Keratinocyte (primary cell): ENCODE results near the gene SRGAP3. TPM values are rescaled to one million over a fixed set of nuclear protein-coding genes. Genes with fewer than 3 reads are reported as not detected.

Experiments
- DNase-seq: peaks from one replicate; pipeline ENCODE4 v3.0.0-alpha.2; 2011; ENCODE audit warnings: low read depth, missing footprints, low spot score
- FAIRE-seq: peaks from 2 replicates; lab custom pipeline; 2011; peaks lifted over from hg19 to GRCh38; lab: Jason Lieb, UNC
- H2AFZ ChIP-seq: 2 replicates; pipeline ENCODE4 v1.6.0; 2012; ENCODE audit warnings: low read length, control low read depth, inconsistent platforms; ENCODE audit not compliant: control insufficient read depth
- H3K27ac ChIP-seq: 2 replicates; pipeline ENCODE4 v1.5.1; 2011; ENCODE audit warnings: low read length; ENCODE audit not compliant: control insufficient read depth, insufficient read depth
- H3K27me3 ChIP-seq: 3 replicates; pipeline ENCODE4 v1.6.0; 2011; ENCODE audit warnings: low read length; ENCODE audit not compliant: control insufficient read depth, insufficient read depth; ENCODE audit errors: extremely low read depth
- H3K36me3 ChIP-seq, 2 experiments: 2 replicates in 1 of 2; 3 replicates in 1 of 2; pipeline ENCODE4 v1.5.1; 2011; ENCODE audit warnings: low read length in 2 of 2, mild to moderate bottlenecking in 1 of 2; ENCODE audit not compliant: control insufficient read depth in 2 of 2, insufficient read depth in 2 of 2; ENCODE audit errors: extremely low read depth in 1 of 2
- H3K4me1 ChIP-seq: 3 replicates; pipeline ENCODE4 v1.5.1; 2011; ENCODE audit warnings: low read length; ENCODE audit not compliant: control insufficient read depth, insufficient read depth; ENCODE audit errors: extremely low read depth
- H3K4me2 ChIP-seq: 3 replicates; pipeline ENCODE4 v1.6.0; 2011; ENCODE audit warnings: low read depth, low read length; ENCODE audit not compliant: control insufficient read depth, insufficient read depth; ENCODE audit errors: extremely low read depth
- H3K4me3 ChIP-seq, 3 experiments: fragments of 200-600 bp in 1 of 3; sonication (generic) in 1 of 3; 2 replicates in 2 of 3; 3 replicates in 1 of 3; pipeline ENCODE4 v1.5.1; 2011 to 2016; ENCODE audit warnings: low read length in 3 of 3, mild to moderate bottlenecking in 3 of 3, control low read depth in 2 of 3, inconsistent platforms in 1 of 3, low read depth in 1 of 3, mixed read lengths in 1 of 3, mixed run types in 1 of 3, moderate library complexity in 1 of 3; ENCODE audit not compliant: control insufficient read depth in 2 of 3, insufficient read depth in 2 of 3; ENCODE audit errors: extremely low read depth in 1 of 3
- H3K79me2 ChIP-seq: 2 replicates; pipeline ENCODE4 v1.6.0; 2012; ENCODE audit warnings: low read length; ENCODE audit not compliant: control insufficient read depth, insufficient read depth
- H3K9ac ChIP-seq: 3 replicates; pipeline ENCODE4 v1.6.0; 2011; ENCODE audit warnings: low read length; ENCODE audit not compliant: control insufficient read depth, insufficient read depth; ENCODE audit errors: extremely low read depth
- H3K9me1 ChIP-seq: 3 replicates; pipeline ENCODE4 v1.6.0; 2011; ENCODE audit warnings: low read length; ENCODE audit not compliant: control insufficient read depth, insufficient read depth; ENCODE audit errors: extremely low read depth
- H3K9me3 ChIP-seq: 2 replicates; pipeline ENCODE4 v1.5.1; 2012; ENCODE audit warnings: low read depth, low read length; ENCODE audit not compliant: control insufficient read depth
- H4K20me1 ChIP-seq: 3 replicates; pipeline ENCODE4 v1.6.0; 2011; ENCODE audit warnings: low read length; ENCODE audit not compliant: control insufficient read depth, insufficient read depth; ENCODE audit errors: extremely low read depth
- EZH2 ChIP-seq: IDR thresholded peaks from one replicate; pipeline ENCODE4 v1.6.1; 2012; ENCODE audit warnings: inconsistent platforms, mild to moderate bottlenecking, low read length, moderate library complexity
- dilution Hi-C: fragments of 300-500 bp; cut with MboI; formaldehyde crosslinking; loops from one replicate; pipeline ENCODE4 v1.7.0; 2020; ENCODE audit warnings: low sequenced_read_pairs; ENCODE audit not compliant: extremely low pct_ligation_motif_present
- polyA plus RNA-seq, 5 experiments: library from polyadenylated mRNA; depleted of rRNA in 3 of 5; stranded (reverse) in 3 of 5; stranded (forward) in 1 of 5; unstranded in 1 of 5; fragments of >200 nt; gene quantifications; 1 replicate in 1 of 5; 2 replicates in 3 of 5; 3 replicates in 1 of 5; pipeline versions ENCODE4 v1.2.1 to v1.2.3, GENCODE V29; 2011 to 2012; ENCODE audit warnings: missing spikeins in 2 of 5, low read depth in 1 of 5, low replicate concordance in 1 of 5
- TF ChIP-seq, protein P1 (sequence below), 3 experiments: IDR thresholded peaks in 1 of 3; conservative IDR thresholded peaks in 1 of 3; optimal IDR thresholded peaks in 1 of 3; 2 replicates in 2 of 3; 3 replicates in 1 of 3; pipeline versions ENCODE3 to v1.5.1; 2011; ENCODE audit warnings: low read length in 3 of 3, mild to moderate bottlenecking in 3 of 3, moderate library complexity in 2 of 3, control low read depth in 1 of 3, inconsistent platforms in 1 of 3; ENCODE audit not compliant: insufficient read depth in 2 of 3; ENCODE audit errors: extremely low read depth in 1 of 3

Gene SRGAP3
- polyA plus RNA-seq, 1 donor (not counting 4 experiments of a cell fraction or from before 2014, with no cell fraction given), result 7.2 TPM

GRCh38 chr3:9023226-9023590 lies 226.2 kb downstream of the SRGAP3 start:
- Histone ChIP-seq H3K9me3 (no peaks in the 10 kb centered on the region), H3K27ac (no peak overlapping the region), H2AFZ (no peak overlapping the region), H3K27me3 (no peaks in the 10 kb centered on the region), H4K20me1 (no peaks in the 10 kb centered on the region), H3K4me3 (no peak overlapping the region), H3K9ac (no peak overlapping the region), H3K36me3 (peaks cover 7 to 12% of the 10 kb centered on the region in 2 experiments), H3K79me2 (no peaks in the 10 kb centered on the region), H3K9me1 (no peaks in the 10 kb centered on the region), H3K4me1 (no peaks in the 10 kb centered on the region), H3K4me2 (no peak overlapping the region)
- FAIRE-seq (no peak), DNase-seq (no peak)
- TF ChIP-seq, protein P1, sequence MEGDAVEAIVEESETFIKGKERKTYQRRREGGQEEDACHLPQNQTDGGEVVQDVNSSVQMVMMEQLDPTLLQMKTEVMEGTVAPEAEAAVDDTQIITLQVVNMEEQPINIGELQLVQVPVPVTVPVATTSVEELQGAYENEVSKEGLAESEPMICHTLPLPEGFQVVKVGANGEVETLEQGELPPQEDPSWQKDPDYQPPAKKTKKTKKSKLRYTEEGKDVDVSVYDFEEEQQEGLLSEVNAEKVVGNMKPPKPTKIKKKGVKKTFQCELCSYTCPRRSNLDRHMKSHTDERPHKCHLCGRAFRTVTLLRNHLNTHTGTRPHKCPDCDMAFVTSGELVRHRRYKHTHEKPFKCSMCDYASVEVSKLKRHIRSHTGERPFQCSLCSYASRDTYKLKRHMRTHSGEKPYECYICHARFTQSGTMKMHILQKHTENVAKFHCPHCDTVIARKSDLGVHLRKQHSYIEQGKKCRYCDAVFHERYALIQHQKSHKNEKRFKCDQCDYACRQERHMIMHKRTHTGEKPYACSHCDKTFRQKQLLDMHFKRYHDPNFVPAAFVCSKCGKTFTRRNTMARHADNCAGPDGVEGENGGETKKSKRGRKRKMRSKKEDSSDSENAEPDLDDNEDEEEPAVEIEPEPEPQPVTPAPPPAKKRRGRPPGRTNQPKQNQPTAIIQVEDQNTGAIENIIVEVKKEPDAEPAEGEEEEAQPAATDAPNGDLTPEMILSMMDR (optimal IDR thresholded peaks at IDR 0.05 in 1 of 3, IDR thresholded peaks at IDR 0.05 in 1 of 3, conservative IDR thresholded peaks at IDR 0.05 in 1 of 3; ENCODE audit: extremely low read depth in 1 of 3, insufficient read depth in 2 of 3, low read length in 3 of 3), result no peak
- no peak for TF ChIP-seq EZH2
- dilution Hi-C loops, result no loop called here

DNA sequence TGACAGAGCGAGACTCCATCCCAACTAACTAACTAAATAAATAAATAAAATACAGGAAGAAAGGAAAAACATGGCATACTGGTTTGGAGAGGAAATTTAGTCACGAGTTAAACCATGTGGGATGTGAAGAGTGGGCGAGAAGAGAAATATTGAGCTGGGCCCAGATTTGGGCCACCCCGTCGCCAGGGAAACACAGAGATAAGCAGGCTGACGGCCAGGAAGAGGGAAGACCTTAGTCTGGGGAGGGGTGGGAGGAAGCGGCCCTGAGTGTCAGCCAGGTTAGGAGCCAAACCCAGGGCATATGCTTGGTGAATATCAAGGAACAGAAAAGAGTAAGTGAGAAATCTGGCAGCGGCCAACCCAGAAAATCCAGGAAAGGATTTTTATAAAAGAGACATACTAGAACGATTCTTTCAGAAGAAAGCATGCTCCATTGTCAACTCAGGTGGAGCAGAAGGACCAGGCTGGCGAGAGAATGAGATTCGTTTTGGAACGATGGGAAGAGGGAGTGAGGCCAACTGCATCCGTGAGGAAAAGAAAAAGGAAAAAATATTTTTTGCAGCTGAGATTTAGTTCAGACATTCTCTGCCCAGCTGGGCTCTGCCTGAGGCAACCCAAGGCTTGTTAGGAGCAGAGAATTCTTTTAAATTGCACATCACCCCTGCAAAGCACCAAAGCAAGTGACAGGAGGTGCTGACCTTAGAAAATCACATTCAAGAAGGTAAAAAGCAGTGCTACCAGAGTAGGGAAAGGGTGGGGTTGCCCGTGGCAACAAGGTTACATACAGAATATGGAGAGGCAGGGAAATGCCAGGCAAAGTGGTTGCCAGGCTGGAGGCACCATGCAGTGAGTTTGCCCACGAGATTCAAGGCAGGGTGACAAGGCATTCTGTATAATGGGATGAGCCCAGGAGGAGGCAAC lies 226.9 kb downstream of the SRGAP3 start:
- dilution Hi-C loops, result no loop called here
- no peak overlapping the region for H2AFZ ChIP-seq
- H3K27ac ChIP-seq, result no peak overlapping the region
- H3K9ac ChIP-seq, result no peak overlapping the region
- H3K4me3 ChIP-seq, result no peak overlapping the region
- FAIRE-seq, result no peak
- H3K36me3 ChIP-seq, result peaks cover 7 to 12% of the 10 kb centered on the region in 2 experiments
- no peaks in the 10 kb centered on the region for H3K9me1 ChIP-seq
- H3K4me1 ChIP-seq, result no peaks in the 10 kb centered on the region
- H3K27me3 ChIP-seq, result no peaks in the 10 kb centered on the region
- DNase-seq, result no peak
- no peak overlapping the region for H3K4me2 ChIP-seq
- H4K20me1 ChIP-seq, result no peaks in the 10 kb centered on the region
- no peaks in the 10 kb centered on the region for H3K79me2 ChIP-seq
- TF ChIP-seq, protein P1 (optimal IDR thresholded peaks at IDR 0.05 in 1 of 3, IDR thresholded peaks at IDR 0.05 in 1 of 3, conservative IDR thresholded peaks at IDR 0.05 in 1 of 3; ENCODE audit: extremely low read depth in 1 of 3, insufficient read depth in 2 of 3, low read length in 3 of 3), result no peak
- TF ChIP-seq EZH2, result no peak
- no peaks in the 10 kb centered on the region for H3K9me3 ChIP-seq
